ENCODE results near the gene BMP8B. TPM values are rescaled to one million over a fixed set of nuclear protein-coding genes. Genes with fewer than 3 reads are reported as not detected.

BMP8B gene
- total RNA-seq, 1 experiment from 2014 or later, result 0.42 TPM

GRCh38 chr1:39729842-39730241 lies 58.8 kb downstream of the BMP8B start:
- Histone ChIP-seq H4K8ac (replicated peaks; ENCODE audit: insufficient read length, low read depth, low read length) (no peak overlapping the region), H3K79me2 (ENCODE audit: insufficient read depth, low read length) (no peaks in the 10 kb centered on the region), H3K9me3 (ENCODE audit: control insufficient read depth, low read depth, low read length) (no peaks in the 10 kb centered on the region), H3K27me3 (ENCODE audit: insufficient read depth, low read length) (peaks cover 33% of the 10 kb centered on the region; the same call in 1 of the 2 replicates), H2AFZ (ENCODE audit: low read length) (no peak overlapping the region), H2BK15ac (ENCODE audit: low read depth, low read length) (no peak overlapping the region), H3K14ac (ENCODE audit: insufficient read depth, low read length) (no peak overlapping the region), H3K27ac (ENCODE audit: insufficient read length, low read depth, low read length) (no peak overlapping the region), H4K20me1 (ENCODE audit: control insufficient read depth, insufficient read depth, insufficient read length) (no peaks in the 10 kb centered on the region), H3K23ac (ENCODE audit: insufficient read length, low read depth, low read length) (no peak overlapping the region), H2BK12ac (ENCODE audit: insufficient read length, low read depth, low read length) (no peak overlapping the region), H2BK120ac (ENCODE audit: low read depth, low read length, poor library complexity, severe bottlenecking) (no peak overlapping the region), H3T11ph (ENCODE audit: low read length) (no peak overlapping the region), H4K5ac (ENCODE audit: insufficient read length, low read depth, low read length) (no peak overlapping the region), H3K18ac (ENCODE audit: insufficient read length, low read depth, low read length) (no peak overlapping the region), H3K4me2 (ENCODE audit: insufficient read depth, insufficient read length, low read length) (no peak overlapping the region), H3K23me2 (ENCODE audit: insufficient read length, low read depth, low read length, poor library complexity, severe bottlenecking) (no peaks in the 10 kb centered on the region), H2BK20ac (ENCODE audit: low read depth, low read length, poor library complexity, severe bottlenecking) (no peak overlapping the region), H3K9ac (ENCODE audit: extremely low read depth, insufficient read length, low read length) (no peak overlapping the region), H3K4me1 (ENCODE audit: insufficient read depth, low read length) (no peaks in the 10 kb centered on the region), H2AK5ac (ENCODE audit: insufficient read length, low read length) (no peak overlapping the region), H4K91ac (ENCODE audit: insufficient read length, low read depth, low read length) (no peak overlapping the region), H3K79me1 (ENCODE audit: insufficient read depth, low read depth, low read length, poor library complexity, severe bottlenecking) (no peaks in the 10 kb centered on the region), H3K4ac (ENCODE audit: low read depth, low read length) (no peak overlapping the region), H2BK5ac (ENCODE audit: insufficient read length, low read length) (no peak overlapping the region), H3K56ac (ENCODE audit: insufficient read length, low read depth, low read length) (no peak overlapping the region)
- DNase-seq, result no peak
- H3K4me3 Mint-ChIP-seq, result no peak overlapping the region
- H3K27me3 Mint-ChIP-seq (ENCODE audit: low read depth), result peaks cover 99% of the 10 kb centered on the region
- TF ChIP-seq CTCF (conservative IDR thresholded peaks at IDR 0.05), result no peak
- H3K9me3 Mint-ChIP-seq, result no peaks in the 10 kb centered on the region; a peak in 1 of 5 replicates
- no CpG with 5 or more reads among the region's 4 CpGs for WGBS (ENCODE audit: extremely low coverage, insufficient read length, low lambda C conversion rate)
- H3K36me3 Mint-ChIP-seq (ENCODE audit: insufficient read depth in 1 of 3, low read depth in 3 of 3), result no peaks in the 10 kb centered on the region
- H3K27ac Mint-ChIP-seq, result no peak overlapping the region
- H3K4me1 Mint-ChIP-seq, result no peaks in the 10 kb centered on the region

All from H9 (cell line).